IMR-90 (cell line): Measurements from ENCODE around the gene TCL1A. TPM values are rescaled to one million over a fixed set of nuclear protein-coding genes. Genes with fewer than 3 reads are reported as not detected.

Experiments used
- ATAC-seq: fragments of 200-7000 bp; cut with Tn5 transposase; 2 replicates; pipeline ENCODE4 v1.9.1; 2020; ENCODE audit warnings: low read depth, mild to moderate bottlenecking, moderate library complexity
- BruUV-seq: library from RNA; stranded (reverse); fragments of 400-500 nt; replicated peaks from 2 replicates; lab custom pipeline; 2021; lab: Mats Ljungman, UMichigan
- CTCF ChIA-PET: fragments of 300-600 bp; formaldehyde crosslinking; extraction: SDS; loops from one replicate; lab custom pipeline; 2021; ENCODE audit warnings: antibody characterized with exemption; lab: Yijun Ruan, JAX
- POLR2A ChIA-PET: fragments of 300-600 bp; sonication (Branson Sonifier 250); formaldehyde crosslinking; loops from one replicate; lab custom pipeline; 2022; ENCODE audit warnings: antibody characterized with exemption; ENCODE audit not compliant: unreplicated experiment; lab: Charles Lee
- DNase-seq: peaks from one replicate; pipeline ENCODE4 v3.0.0; 2013
- H2AFZ ChIP-seq: replicated peaks from 2 replicates; pipeline ENCODE3; 2013; ENCODE audit warnings: low read length, mild to moderate bottlenecking; ENCODE audit not compliant: poor library complexity
- H2AK5ac ChIP-seq: 2 replicates; pipeline ENCODE4 v1.6.1; 2013; ENCODE audit warnings: low read depth, low read length, inconsistent platforms
- H2AK9ac ChIP-seq: replicated peaks from 2 replicates; pipeline ENCODE3; 2013; ENCODE audit warnings: mild to moderate bottlenecking, low read depth, low read length, moderate library complexity; ENCODE audit not compliant: poor library complexity
- H2BK120ac ChIP-seq: 2 replicates; pipeline ENCODE4 v1.6.1; 2013; ENCODE audit warnings: low read depth, low read length, inconsistent platforms
- H2BK15ac ChIP-seq: 3 replicates; pipeline ENCODE4 v1.6.1; 2013; ENCODE audit warnings: low read depth, low read length, inconsistent platforms
- H2BK20ac ChIP-seq: 2 replicates; pipeline ENCODE4 v1.6.1; 2013; ENCODE audit warnings: low read depth, mild to moderate bottlenecking, inconsistent platforms, low read length, moderate library complexity
- H2BK5ac ChIP-seq: 2 replicates; pipeline ENCODE4 v1.6.1; 2013; ENCODE audit warnings: mild to moderate bottlenecking, low read depth, low read length, inconsistent platforms; ENCODE audit not compliant: poor library complexity, severe bottlenecking
- H3K14ac ChIP-seq: replicated peaks from 2 replicates; pipeline ENCODE4 v1.6.1; 2013; ENCODE audit warnings: low read depth, low read length, inconsistent platforms
- H3K18ac ChIP-seq: 2 replicates; pipeline ENCODE4 v1.6.1; 2013; ENCODE audit warnings: low read depth, low read length, control low read depth
- H3K23ac ChIP-seq: 2 replicates; pipeline ENCODE4 v1.6.1; 2013; ENCODE audit warnings: low read depth, low read length, inconsistent platforms
- H3K27ac ChIP-seq: 2 replicates; pipeline ENCODE4 v1.5.1; 2013; ENCODE audit warnings: mild to moderate bottlenecking, control low read depth, low read length; ENCODE audit not compliant: insufficient read depth
- H3K27me3 ChIP-seq: 2 replicates; pipeline ENCODE4 v1.6.1; 2013; ENCODE audit warnings: low read length; ENCODE audit not compliant: control insufficient read depth, insufficient read depth
- H3K36me3 ChIP-seq: 2 replicates; pipeline ENCODE4 v1.6.1; 2013; ENCODE audit warnings: low read length, mixed read lengths; ENCODE audit not compliant: control insufficient read depth, insufficient read depth
- H3K4ac ChIP-seq: 2 replicates; pipeline ENCODE4 v1.6.1; 2013; ENCODE audit warnings: low read depth, low read length, inconsistent platforms
- H3K4me1 ChIP-seq: 2 replicates; pipeline ENCODE4 v1.6.1; 2013; ENCODE audit warnings: low read length, mixed read lengths; ENCODE audit not compliant: control insufficient read depth, insufficient read depth
- H3K4me2 ChIP-seq: 2 replicates; pipeline ENCODE4 v1.6.1; 2013; ENCODE audit warnings: low read depth, mild to moderate bottlenecking, control low read depth, low read length, moderate library complexity
- H3K4me3 ChIP-seq: 2 replicates; pipeline ENCODE4 v1.5.1; 2013; ENCODE audit warnings: low read depth, mild to moderate bottlenecking, control low read depth, low read length, moderate library complexity; ENCODE audit not compliant: insufficient read depth
- H3K56ac ChIP-seq: 2 replicates; pipeline ENCODE4 v1.6.1; 2013; ENCODE audit warnings: low read length, inconsistent platforms; ENCODE audit not compliant: insufficient read depth; ENCODE audit errors: extremely low read depth
- H3K79me1 ChIP-seq, 2 experiments: 2 replicates each; pipeline ENCODE4 v1.6.1; 2013; ENCODE audit warnings: low read length in 2 of 2, inconsistent platforms in 1 of 2, low read depth in 1 of 2
- H3K9ac ChIP-seq: 2 replicates; pipeline ENCODE4 v1.6.1; 2013; ENCODE audit warnings: low read depth, low read length, control low read depth
- H3K9me1 ChIP-seq: 2 replicates; pipeline ENCODE4 v1.6.1; 2013; ENCODE audit warnings: low read length, inconsistent platforms; ENCODE audit not compliant: insufficient read depth
- H3K9me3 ChIP-seq: 2 replicates; pipeline ENCODE4 v1.6.1; 2013; ENCODE audit warnings: low read length; ENCODE audit not compliant: control insufficient read depth, insufficient read depth
- H4K20me1 ChIP-seq: 2 replicates; pipeline ENCODE4 v1.6.1; 2013; ENCODE audit warnings: low read length, inconsistent platforms; ENCODE audit not compliant: insufficient read depth
- H4K5ac ChIP-seq: 2 replicates; pipeline ENCODE4 v1.6.1; 2013; ENCODE audit warnings: mild to moderate bottlenecking, low read depth, low read length, control low read depth
- H4K8ac ChIP-seq, 2 experiments: 2 replicates each; pipeline ENCODE4 v1.6.1; 2013; ENCODE audit warnings: low read depth in 2 of 2, low read length in 2 of 2, control low read depth in 1 of 2, inconsistent platforms in 1 of 2
- H4K91ac ChIP-seq: 2 replicates; pipeline ENCODE4 v1.6.1; 2013; ENCODE audit warnings: low read depth, low read length, inconsistent platforms; ENCODE audit not compliant: insufficient read depth
- BHLHE40 ChIP-seq: fragments of 150-350 bp; IDR thresholded peaks from 2 replicates; pipeline ENCODE4 v1.6.1; 2016; ENCODE audit warnings: mild to moderate bottlenecking, low read depth, low read length
- CEBPB ChIP-seq: IDR thresholded peaks from 2 replicates; pipeline ENCODE4 v1.6.1; 2012; ENCODE audit warnings: low read depth, low read length, improper control_type of control experiment
- CHD1 ChIP-seq: IDR thresholded peaks from 2 replicates; pipeline ENCODE4 v1.6.1; 2012; ENCODE audit warnings: low read depth, low read length, improper control_type of control experiment
- FOS ChIP-seq: fragments of 150-350 bp; IDR thresholded peaks from 2 replicates; pipeline ENCODE4 v1.6.1; 2016; ENCODE audit warnings: low read depth, low read length
- MAFK ChIP-seq: IDR thresholded peaks from 2 replicates; pipeline ENCODE4 v1.6.1; 2012; ENCODE audit warnings: low read depth, low read length, improper control_type of control experiment
- MAZ ChIP-seq: IDR thresholded peaks from 2 replicates; pipeline ENCODE4 v1.6.1; 2012; ENCODE audit warnings: low read depth, mild to moderate bottlenecking, low read length, improper control_type of control experiment, moderate library complexity, borderline replicate concordance
- MXI1 ChIP-seq: IDR thresholded peaks from 2 replicates; pipeline ENCODE4 v1.6.1; 2012; ENCODE audit warnings: low read depth, mild to moderate bottlenecking, low read length, moderate library complexity, borderline replicate concordance
- NFE2L2 ChIP-seq: fragments of 150-350 bp; IDR thresholded peaks from 2 replicates; pipeline ENCODE4 v1.6.1; 2016; ENCODE audit warnings: low read depth, mild to moderate bottlenecking, low read length
- POLR2A ChIP-seq: IDR thresholded peaks from 2 replicates; pipeline ENCODE4 v1.6.1; 2012; ENCODE audit warnings: mild to moderate bottlenecking, low read depth, low read length
- RAD21 ChIP-seq: IDR thresholded peaks from 2 replicates; pipeline ENCODE4 v1.6.1; 2012; ENCODE audit warnings: low read length, improper control_type of control experiment
- RCOR1 ChIP-seq: IDR thresholded peaks from 2 replicates; pipeline ENCODE4 v1.6.1; 2012; ENCODE audit warnings: mild to moderate bottlenecking, low read length, improper control_type of control experiment; ENCODE audit not compliant: insufficient replicate concordance
- RFX5 ChIP-seq: IDR thresholded peaks from 2 replicates; pipeline ENCODE4 v1.8.0; 2012; ENCODE audit warnings: low read depth, mild to moderate bottlenecking, low read length, moderate library complexity
- SMC3 ChIP-seq: fragments of 150-350 bp; IDR thresholded peaks from 2 replicates; pipeline ENCODE4 v1.6.1; 2016; ENCODE audit warnings: low read depth, mild to moderate bottlenecking, antibody characterized with exemption, low read length, moderate library complexity
- WGBS, 2 experiments: methylation state at CpG; one replicate each; pipeline versions ENCODE4 v1.1.5 to v1.1.7; 2013; ENCODE audit warnings: missing lambda C conversion rate in 2 of 2; ENCODE audit not compliant: insufficient read length in 1 of 2; ENCODE audit errors: extremely low coverage in 2 of 2; 5-methylcytosine and 5-hydroxymethylcytosine counted together
- dilution Hi-C: fragments of 300-500 bp; cut with HindIII; formaldehyde crosslinking; loops from one replicate; pipeline ENCODE4 v1.14.3; 2018; ENCODE audit warnings: low sequenced_read_pairs; ENCODE audit not compliant: unreplicated experiment
- in situ Hi-C: fragments of 300-500 bp; cut with MboI; formaldehyde crosslinking; loops from 3 replicates; pipeline ENCODE4 v1.14.3; 2019; ENCODE audit warnings: low sequenced_read_pairs, inconsistent platforms, mixed read lengths
- intact Hi-C: fragments of 100-400 bp; cut with micrococcal nuclease; formaldehyde crosslinking; loops from 2 replicates; pipeline ENCODE4 v1.10.0; 2022
- polyA plus RNA-seq, 3 experiments: library from polyadenylated mRNA; depleted of rRNA; stranded (reverse); fragments of >200 nt; gene quantifications; 2 replicates each; pipeline ENCODE4 v1.2.3, GENCODE V29; 2012; ENCODE audit warnings: low replicate concordance in 1 of 3
- total RNA-seq: library from RNA; depleted of rRNA; stranded (reverse); fragments of >200 nt; gene quantifications from 2 replicates; pipeline ENCODE4 v1.2.3, GENCODE V29; 2012
- TF ChIP-seq, protein P1 (sequence below): fragments of 150-350 bp; IDR thresholded peaks from 2 replicates; pipeline ENCODE4 v1.6.1; 2016; ENCODE audit warnings: low read depth, mild to moderate bottlenecking, low read length, moderate library complexity, borderline replicate concordance
- TF ChIP-seq, protein P2 (sequence below): conservative IDR thresholded peaks from 2 replicates; pipeline ENCODE4 v1.5.1; 2012; ENCODE audit warnings: mild to moderate bottlenecking, low read depth, low read length, improper control_type of control experiment
- TF ChIP-seq, protein P3 (sequence below): fragments of 150-350 bp; IDR thresholded peaks from 2 replicates; pipeline ENCODE4 v1.6.1; 2017; ENCODE audit warnings: mild to moderate bottlenecking, antibody characterized with exemption, low read length, low read depth

The TCL1A gene
- total and polyA plus RNA-seq, 2 of the 4 experiments (the other 2 are of a cell fraction): not detected

DNA sequence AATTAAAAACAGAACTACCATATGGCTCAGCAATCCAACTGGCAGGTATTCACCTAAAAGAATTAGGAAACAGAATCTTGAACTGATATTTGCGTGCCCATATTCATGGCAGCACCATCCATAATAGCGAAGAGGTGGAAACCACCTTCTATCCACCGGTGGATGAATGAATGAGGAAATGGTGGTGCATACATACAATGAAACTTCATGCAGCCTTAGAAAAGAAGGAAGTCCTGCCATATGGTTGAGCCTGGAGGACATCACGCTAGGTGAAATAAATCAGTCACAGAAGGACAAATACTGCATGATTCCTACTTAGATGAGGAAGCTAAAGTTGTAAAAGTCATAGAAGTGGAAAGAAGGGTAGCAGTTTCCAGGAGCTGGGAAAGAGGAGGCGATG, 6.6 kb downstream of the TCL1A start:
- H3K36me3 ChIP-seq: no peaks in the 10 kb centered on the region
- H4K91ac ChIP-seq: no peak overlapping the region
- no peak overlapping the region for H3K23ac ChIP-seq
- H3K14ac ChIP-seq: no peak overlapping the region
- no peak overlapping the region for H2BK15ac ChIP-seq
- H2BK120ac ChIP-seq: no peak overlapping the region
- H4K5ac ChIP-seq: no peak overlapping the region
- intact Hi-C loops (no loop called here), dilution Hi-C loops (no loop called here), in situ Hi-C loops (no loop called here)
- no peak overlapping the region for H3K18ac ChIP-seq
- ATAC-seq (no peak), DNase-seq (no peak)
- no peak overlapping the region for H3K27ac ChIP-seq
- no peaks in the 10 kb centered on the region for H3K9me1 ChIP-seq
- no peak overlapping the region for H3K56ac ChIP-seq
- CTCF ChIA-PET: no interaction called here
- H2BK20ac ChIP-seq: no peak overlapping the region
- no peak overlapping the region for H2AK9ac ChIP-seq
- no peak overlapping the region for H4K8ac ChIP-seq
- H3K4me3 ChIP-seq: no peak overlapping the region
- no peak overlapping the region for H3K4me2 ChIP-seq
- no peaks in the 10 kb centered on the region for H3K4me1 ChIP-seq
- TF ChIP-seq POLR2A: no peak
- no peak for TF ChIP-seq RFX5
- TF ChIP-seq, protein P1, sequence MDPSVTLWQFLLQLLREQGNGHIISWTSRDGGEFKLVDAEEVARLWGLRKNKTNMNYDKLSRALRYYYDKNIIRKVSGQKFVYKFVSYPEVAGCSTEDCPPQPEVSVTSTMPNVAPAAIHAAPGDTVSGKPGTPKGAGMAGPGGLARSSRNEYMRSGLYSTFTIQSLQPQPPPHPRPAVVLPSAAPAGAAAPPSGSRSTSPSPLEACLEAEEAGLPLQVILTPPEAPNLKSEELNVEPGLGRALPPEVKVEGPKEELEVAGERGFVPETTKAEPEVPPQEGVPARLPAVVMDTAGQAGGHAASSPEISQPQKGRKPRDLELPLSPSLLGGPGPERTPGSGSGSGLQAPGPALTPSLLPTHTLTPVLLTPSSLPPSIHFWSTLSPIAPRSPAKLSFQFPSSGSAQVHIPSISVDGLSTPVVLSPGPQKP: no peak
- TF ChIP-seq BHLHE40: no peak
- no peak for TF ChIP-seq FOS
- TF ChIP-seq RAD21: no peak
- no peak for TF ChIP-seq CHD1
- TF ChIP-seq, protein P2, sequence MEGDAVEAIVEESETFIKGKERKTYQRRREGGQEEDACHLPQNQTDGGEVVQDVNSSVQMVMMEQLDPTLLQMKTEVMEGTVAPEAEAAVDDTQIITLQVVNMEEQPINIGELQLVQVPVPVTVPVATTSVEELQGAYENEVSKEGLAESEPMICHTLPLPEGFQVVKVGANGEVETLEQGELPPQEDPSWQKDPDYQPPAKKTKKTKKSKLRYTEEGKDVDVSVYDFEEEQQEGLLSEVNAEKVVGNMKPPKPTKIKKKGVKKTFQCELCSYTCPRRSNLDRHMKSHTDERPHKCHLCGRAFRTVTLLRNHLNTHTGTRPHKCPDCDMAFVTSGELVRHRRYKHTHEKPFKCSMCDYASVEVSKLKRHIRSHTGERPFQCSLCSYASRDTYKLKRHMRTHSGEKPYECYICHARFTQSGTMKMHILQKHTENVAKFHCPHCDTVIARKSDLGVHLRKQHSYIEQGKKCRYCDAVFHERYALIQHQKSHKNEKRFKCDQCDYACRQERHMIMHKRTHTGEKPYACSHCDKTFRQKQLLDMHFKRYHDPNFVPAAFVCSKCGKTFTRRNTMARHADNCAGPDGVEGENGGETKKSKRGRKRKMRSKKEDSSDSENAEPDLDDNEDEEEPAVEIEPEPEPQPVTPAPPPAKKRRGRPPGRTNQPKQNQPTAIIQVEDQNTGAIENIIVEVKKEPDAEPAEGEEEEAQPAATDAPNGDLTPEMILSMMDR: no peak
- TF ChIP-seq SMC3: no peak
- TF ChIP-seq MAZ: no peak
- no peak for TF ChIP-seq RCOR1
- TF ChIP-seq, protein P3, sequence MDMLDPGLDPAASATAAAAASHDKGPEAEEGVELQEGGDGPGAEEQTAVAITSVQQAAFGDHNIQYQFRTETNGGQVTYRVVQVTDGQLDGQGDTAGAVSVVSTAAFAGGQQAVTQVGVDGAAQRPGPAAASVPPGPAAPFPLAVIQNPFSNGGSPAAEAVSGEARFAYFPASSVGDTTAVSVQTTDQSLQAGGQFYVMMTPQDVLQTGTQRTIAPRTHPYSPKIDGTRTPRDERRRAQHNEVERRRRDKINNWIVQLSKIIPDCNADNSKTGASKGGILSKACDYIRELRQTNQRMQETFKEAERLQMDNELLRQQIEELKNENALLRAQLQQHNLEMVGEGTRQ: no peak
- no peak for TF ChIP-seq MAFK
- no peak for TF ChIP-seq CEBPB
- no peak for TF ChIP-seq NFE2L2
- TF ChIP-seq MXI1: no peak
- POLR2A ChIA-PET: no interaction called here
- no peaks in the 10 kb centered on the region for H3K79me1 ChIP-seq
- no peaks in the 10 kb centered on the region for H3K27me3 ChIP-seq
- H3K9ac ChIP-seq: no peak overlapping the region
- WGBS, 2 experiments: 20% methylated on average over 1 of the region's 5 CpGs; no CpG with 5 or more reads in 1 of the 2 experiments
- H2AK5ac ChIP-seq: no peak overlapping the region
- H4K20me1 ChIP-seq: no peaks in the 10 kb centered on the region
- no peaks in the 10 kb centered on the region for H3K9me3 ChIP-seq
- H2BK5ac ChIP-seq: no peak overlapping the region
- H3K4ac ChIP-seq: no peak overlapping the region
- H2AFZ ChIP-seq: no peak overlapping the region
- BruUV-seq: no TSS peak
